DMS53 (cell line): ENCODE measurements around the gene BTBD8.

Experiments used
- DNase-seq: peaks from one replicate; lab custom pipeline; 2025; lab: John Stamatoyannopoulos, UW

Gene BTBD8

DNA sequence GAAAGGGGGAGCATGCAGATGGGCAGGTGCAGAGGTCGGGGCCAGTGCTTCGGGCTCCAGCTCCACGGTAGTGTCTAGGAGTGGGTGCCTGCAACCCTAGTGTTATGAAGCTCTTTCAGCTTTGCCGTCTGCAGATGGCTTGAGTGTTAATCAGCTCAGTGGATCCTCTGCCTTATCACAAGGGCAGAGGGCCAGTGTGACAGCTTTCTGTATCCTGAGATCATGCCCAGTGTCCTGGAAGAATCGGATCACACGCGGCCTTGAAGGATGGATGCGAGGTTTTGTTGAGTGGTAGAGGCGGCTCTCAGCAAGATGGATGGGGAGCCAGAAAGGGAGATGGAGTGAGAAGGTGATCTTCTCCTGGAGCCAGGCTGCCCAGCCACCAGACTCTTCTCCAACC lies 112.1 kb downstream of the BTBD8 start:
- DNase-seq, result no peak

DNA sequence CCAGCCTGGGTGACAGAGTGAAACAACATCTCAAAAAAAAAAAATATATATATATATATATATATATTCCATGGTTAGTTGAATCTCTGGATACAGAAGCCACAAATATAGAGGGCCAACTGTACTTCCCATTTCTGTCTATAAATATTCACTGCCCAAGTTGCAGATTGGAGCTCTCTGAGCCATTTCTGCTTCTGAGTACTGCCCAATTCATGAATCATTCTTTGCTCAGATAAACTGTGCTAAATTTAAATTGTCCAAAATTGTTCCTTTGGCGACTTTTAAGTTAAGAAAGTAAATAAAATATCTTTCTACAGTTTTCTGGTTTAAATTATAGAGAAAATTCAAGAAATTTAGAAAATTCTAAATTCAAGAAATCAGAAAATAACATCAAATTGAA lies 114.4 kb downstream of the BTBD8 start:
- DNase-seq, result no peak

- peak; percentile 40 for DNase-seq
Measured at GRCh38 chr1:92201973-92202372, 121.8 kb downstream of the BTBD8 start.

- no peak for DNase-seq
Measured at GRCh38 chr1:92203105-92203504, 123.0 kb downstream of the BTBD8 start.

DNA sequence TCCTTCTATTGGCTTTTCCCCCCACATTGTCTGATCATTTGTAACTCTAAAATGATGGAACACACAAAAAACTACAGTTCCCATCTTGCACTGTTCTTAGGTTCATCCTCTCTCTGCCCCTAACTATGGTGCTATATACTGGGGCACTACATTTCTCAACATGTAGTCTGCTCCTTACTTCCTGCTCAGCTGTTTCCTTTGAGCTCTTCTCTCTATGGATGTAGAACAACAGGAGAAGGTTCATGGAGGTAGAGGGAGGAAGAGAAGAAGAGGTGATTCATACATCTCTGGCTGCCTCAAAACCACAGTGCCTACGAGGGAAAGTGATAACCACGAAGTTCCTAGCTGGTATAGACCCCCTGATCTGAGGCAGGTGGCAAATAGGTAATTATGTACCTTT lies 130.6 kb downstream of the BTBD8 start:
- peak; percentile 15 for DNase-seq

- no peak for DNase-seq
Measured at GRCh38 chr1:92211166-92211565, 131.0 kb downstream of the BTBD8 start.

DNA sequence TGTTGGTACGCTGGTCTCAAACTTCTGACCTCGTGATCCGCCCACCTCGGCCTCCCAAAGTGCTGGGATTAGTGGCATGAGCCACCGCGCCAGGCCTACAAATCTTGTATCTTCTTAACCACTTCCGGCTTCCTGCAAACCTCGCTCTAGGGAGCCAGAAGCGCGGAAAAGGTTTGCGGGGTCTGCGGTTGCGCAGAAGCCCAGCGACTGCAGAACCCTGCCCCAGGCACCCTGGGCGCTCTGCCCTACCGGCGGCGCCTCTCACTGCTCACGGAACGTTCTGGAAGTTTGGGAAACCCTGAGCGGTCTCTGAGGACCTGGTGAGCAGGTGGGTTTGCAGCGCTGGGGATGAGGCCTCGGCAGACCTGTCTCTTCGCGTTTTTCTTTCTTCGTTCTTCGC lies 137.6 kb downstream of the BTBD8 start, which contains the start of gene C1orf146:
Gene C1orf146, plus strand, starts transcription at position 195 of the 400 bp plus-strand sequence. CDS start 13,506 bp downstream, outside the sequence.
- DNase-seq, result no peak

- no peak for DNase-seq
Measured at GRCh38 chr1:92218559-92218958, 138.4 kb downstream of the BTBD8 start.

GRCh38 chr1:92219028-92219427 lies 138.9 kb downstream of the BTBD8 start:
- DNase-seq, result no peak

- DNase-seq, result no peak
Measured at GRCh38 chr1:92228401-92228800, 148.3 kb downstream of the BTBD8 start.

DNA sequence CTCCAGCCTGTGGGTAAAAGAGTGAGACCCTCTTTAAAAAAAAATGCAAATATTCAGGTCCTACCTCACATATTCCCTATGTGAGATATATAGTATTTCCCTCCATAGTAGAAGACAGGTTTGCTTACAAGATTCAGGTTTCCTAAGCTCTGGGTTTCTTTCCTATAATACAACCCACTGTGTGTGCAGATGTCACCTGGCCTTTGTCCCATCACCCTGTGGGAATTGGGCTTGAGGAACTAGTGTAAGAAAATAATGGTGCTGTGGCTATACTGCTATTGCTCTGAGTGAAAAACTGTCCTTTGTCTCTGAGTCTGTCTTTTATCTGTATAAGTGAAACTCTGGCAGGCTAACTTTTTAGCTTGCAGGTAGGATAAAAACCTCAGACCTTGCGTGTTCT lies 150.6 kb downstream of the BTBD8 start:
- DNase-seq, result no peak
